Adrenal gland (tissue), 12 donors: ENCODE measurements around the gene TIGD4. TPM values are rescaled to one million over a fixed set of nuclear protein-coding genes. Genes with fewer than 3 reads are reported as not detected.

Source experiments
- DNase-seq, 7 donors: peaks; one replicate each; pipeline ENCODE4 v3.0.0-alpha.2; 2019 to 2020
- H3K27ac ChIP-seq, 5 donors: fragments of 200-600 bp; sonication (generic) in 4 of 5; 1 replicate in 3 of 5; 2 replicates in 2 of 5; pipeline versions ENCODE4 v1.5.1 to v1.8.0; 2016 to 2020; ENCODE audit warnings: mild to moderate bottlenecking in 1 of 5
- H3K27me3 ChIP-seq: fragments of 200-600 bp; 2 replicates; pipeline ENCODE4 v1.8.0; 2021
- H3K36me3 ChIP-seq, 2 donors: fragments of 200-600 bp; replicated peaks in 1 of 2; 1 replicate in 1 of 2; 2 replicates in 1 of 2; pipeline versions ENCODE4 v1.5.1 to v1.8.0; 2018 to 2022
- H3K4me1 ChIP-seq, 2 donors: fragments of 200-600 bp; replicated peaks in 1 of 2; 1 replicate in 1 of 2; 2 replicates in 1 of 2; pipeline versions ENCODE4 v1.5.1 to v1.8.0; 2018 to 2021
- H3K4me3 ChIP-seq, 4 donors: fragments of 200-600 bp; sonication (generic) in 3 of 4; one replicate each; pipeline ENCODE4 v1.5.1; 2016 to 2018
- H3K9me3 ChIP-seq, 3 donors: fragments of 200-600 bp; sonication (generic) in 1 of 3; replicated peaks in 1 of 3; 1 replicate in 2 of 3; 2 replicates in 1 of 3; pipeline versions ENCODE4 v1.5.1 to v1.8.0; 2016 to 2021
- CTCF ChIP-seq, 6 experiments: fragments of 450-650 bp in 4 of 6; fragments of 200-600 bp in 2 of 6; sonication (generic) in 1 of 6; IDR thresholded peaks; 1 replicate in 5 of 6; 2 replicates in 1 of 6; pipeline versions ENCODE4 v1.5.1 to v1.8.0; 2016 to 2021; ENCODE audit warnings: antibody characterized with exemption in 6 of 6, mild to moderate bottlenecking in 2 of 6, moderate library complexity in 1 of 6
- POLR2A ChIP-seq, 2 donors: fragments of 450-650 bp; IDR thresholded peaks; one replicate each; pipeline ENCODE4 v1.6.1; 2017; ENCODE audit warnings: antibody characterized with exemption in 2 of 2, mild to moderate bottlenecking in 2 of 2, moderate library complexity in 1 of 2
- WGBS, 4 donors: extraction: QIAGEN DNeasy Blood & Tissue Kit in 2 of 4; methylation state at CpG; one replicate each; pipeline versions ENCODE4 v1.1.5 to v1.1.7; 2013 to 2017; 5-methylcytosine and 5-hydroxymethylcytosine counted together
- intact Hi-C, 2 donors: fragments of 100-400 bp; cut with DNase I; formaldehyde crosslinking; loops; one replicate each; pipeline versions ENCODE4 v1.14.1 to v1.15.0; 2022 to 2023
- polyA plus RNA-seq, 3 donors: library from polyadenylated mRNA; stranded (reverse); fragments of 200-250 nt in 2 of 3; fragments of 350-450 nt in 1 of 3; fragmentation: Illumina TruSeq in 1 of 3; extraction: RNeasy Lipid Tissue Mini Kit (QIAGEN cat#74804) in 1 of 3; gene quantifications; one replicate each; pipeline ENCODE4 v1.2.3, GENCODE V29; 2013 to 2014
- total RNA-seq, 9 donors: library from RNA; depleted of rRNA in 4 of 9; stranded (reverse); fragments of >200 nt in 4 of 9; fragments of 120-200 nt in 1 of 9; fragmentation: NEBNext Ultra II Directional in 1 of 9; extraction: Animal tissue kit (Norgen Biotek cat#: 25700) in 1 of 9; gene quantifications; one replicate each; pipeline versions ENCODE4 v1.1.0 to v1.2.4, GENCODE V29; 2013 to 2023
- donor health status: healthy with polysubstance abuse.
- donor health status: Bipolar disorder and iron deficiency.
- donor health status: DM: yes; HTN: yes; CAD: no.
- donor health status: DM: no; HTN: no; CAD: no.
- donor health status: DM: no; HTN: no; CAD: no.
- donor health status: DM: yes; HTN: yes; CAD: no.

Gene TIGD4
- total and polyA plus RNA-seq, 12 donors = 0.08 to 2.0 (median 0.34) TPM; not detected in 1

- Histone ChIP-seq H3K27ac (no peak overlapping the region), H3K4me1 (no peaks in the 10 kb centered on the region), H3K4me3 (no peak overlapping the region), H3K27me3 (no peaks in the 10 kb centered on the region), H3K36me3 (no peaks in the 10 kb centered on the region), H3K9me3 (no peaks in the 10 kb centered on the region)
- TF ChIP-seq POLR2A (IDR thresholded peaks at IDR 0.05) (no peak), CTCF (IDR thresholded peaks at IDR 0.05) (no peak)
- 84 to 91% (median 85%) methylated on average over 3 of the region's 3 CpGs for WGBS, 4 donors
- intact Hi-C loops = no loop called here
- no peak for DNase-seq
These were observed 27.1 kb upstream of the TIGD4 start for GRCh38 chr4:152806501-152807125.

GRCh38 chr4:152805818-152806217, 26.3 kb upstream of the TIGD4 start:
- TF ChIP-seq POLR2A (IDR thresholded peaks at IDR 0.05) = no peak
- TF ChIP-seq CTCF (IDR thresholded peaks at IDR 0.05) = no peak
- Histone ChIP-seq H3K36me3 (no peaks in the 10 kb centered on the region), H3K9me3 (no peaks in the 10 kb centered on the region), H3K4me1 (no peaks in the 10 kb centered on the region), H3K27me3 (no peaks in the 10 kb centered on the region), H3K4me3 (no peak overlapping the region), H3K27ac (no peak overlapping the region)
- no peak for DNase-seq
- WGBS, 4 donors = 79 to 86% (median 84%) methylated on average over 2 of the region's 2 CpGs
- intact Hi-C loops = no loop called here

- intact Hi-C loops = no loop called here
- WGBS, 4 donors = 86 to 100% (median 96%) methylated on average over 2 of the region's 2 CpGs
These were observed 25.6 kb upstream of the TIGD4 start for GRCh38 chr4:152805071-152805650.

GRCh38 chr4:152803541-152803940, 24.0 kb upstream of the TIGD4 start:
- 86 to 100% (median 100%) methylated on average over 1 of the region's 1 CpG for WGBS, 4 donors
- DNase-seq = no peak
- no peak for TF ChIP-seq POLR2A (IDR thresholded peaks at IDR 0.05)
- TF ChIP-seq CTCF (IDR thresholded peaks at IDR 0.05) = no peak
- no peak overlapping the region for H3K27ac ChIP-seq
- H3K4me1 ChIP-seq = peaks cover 0 to 3% of the 10 kb centered on the region in 2 donors
- H3K27me3 ChIP-seq = no peaks in the 10 kb centered on the region
- H3K9me3 ChIP-seq = no peaks in the 10 kb centered on the region
- no peaks in the 10 kb centered on the region for H3K36me3 ChIP-seq
- no peak overlapping the region for H3K4me3 ChIP-seq
- intact Hi-C loops = no loop called here

More at GRCh38 chr4:152805071-152805650, 25.6 kb upstream of the TIGD4 start:
- no peak for DNase-seq
- H3K27ac ChIP-seq = no peak overlapping the region
- no peaks in the 10 kb centered on the region for H3K9me3 ChIP-seq
- no peak overlapping the region for H3K4me3 ChIP-seq
- H3K4me1 ChIP-seq = no peaks in the 10 kb centered on the region
- no peaks in the 10 kb centered on the region for H3K27me3 ChIP-seq
- TF ChIP-seq CTCF (IDR thresholded peaks at IDR 0.05) (no peak), POLR2A (IDR thresholded peaks at IDR 0.05) (no peak)
- no peaks in the 10 kb centered on the region for H3K36me3 ChIP-seq
